ENCODE data around the gene WASF3. TPM values are rescaled to one million over a fixed set of nuclear protein-coding genes. Genes with fewer than 3 reads are reported as not detected.
A peak's percentile ranks its signal among the peaks of the same experiment; 100 is the strongest.

WASF3 gene
- total RNA-seq, 1 donor from 2014 or later = 13.0 TPM

DNA sequence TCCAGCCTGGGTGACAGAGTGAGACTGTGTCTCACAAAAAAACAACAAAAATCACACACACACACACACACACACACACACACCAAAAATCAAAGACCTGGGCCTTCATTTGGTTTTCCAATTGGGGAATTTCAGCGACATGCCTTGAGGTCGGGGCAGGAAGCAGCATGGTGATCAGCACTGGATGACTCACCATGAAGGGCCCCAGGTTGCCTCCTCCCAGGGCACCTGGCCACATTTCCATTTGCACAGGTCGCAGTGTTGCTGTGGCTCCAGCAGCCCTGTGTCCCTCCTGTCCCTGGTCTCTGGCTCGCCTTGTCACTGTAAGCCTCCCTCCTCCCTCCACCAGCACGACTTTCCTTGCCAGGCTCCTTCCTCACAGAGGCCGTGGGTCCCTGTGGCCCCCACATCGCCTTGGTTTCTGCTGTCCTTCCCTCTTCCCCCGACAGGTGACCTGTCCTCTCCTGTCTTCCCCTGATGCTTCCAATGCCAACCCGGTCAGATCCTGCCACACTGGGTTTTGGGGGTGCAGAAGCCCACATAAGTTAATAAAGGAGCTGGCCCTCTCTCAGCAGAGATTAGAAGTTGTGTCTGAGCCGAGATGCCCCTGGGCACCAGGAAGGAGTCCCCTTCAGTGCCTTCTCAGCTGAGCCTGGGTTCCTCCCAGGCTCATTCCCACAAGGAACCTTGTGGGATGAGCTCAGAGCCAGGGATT lies 136.4 kb downstream of the WASF3 start:
- no peak for DNase-seq (ENCODE audit: low spot score)
- Mint-ChIP-seq H3K4me3 (ENCODE audit: unreplicated experiment) (no peak overlapping the region), H3K9me3 (ENCODE audit: unreplicated experiment) (no peaks in the 10 kb centered on the region), H3K4me1 (ENCODE audit: unreplicated experiment) (peaks cover 17% of the 10 kb centered on the region), H3K27ac (ENCODE audit: unreplicated experiment) (no peak overlapping the region), H3K27me3 (ENCODE audit: unreplicated experiment) (peaks cover 10% of the 10 kb centered on the region), H3K36me3 (ENCODE audit: low read depth, unreplicated experiment) (peaks cover 13% of the 10 kb centered on the region)
- TF ChIP-seq, protein P1, sequence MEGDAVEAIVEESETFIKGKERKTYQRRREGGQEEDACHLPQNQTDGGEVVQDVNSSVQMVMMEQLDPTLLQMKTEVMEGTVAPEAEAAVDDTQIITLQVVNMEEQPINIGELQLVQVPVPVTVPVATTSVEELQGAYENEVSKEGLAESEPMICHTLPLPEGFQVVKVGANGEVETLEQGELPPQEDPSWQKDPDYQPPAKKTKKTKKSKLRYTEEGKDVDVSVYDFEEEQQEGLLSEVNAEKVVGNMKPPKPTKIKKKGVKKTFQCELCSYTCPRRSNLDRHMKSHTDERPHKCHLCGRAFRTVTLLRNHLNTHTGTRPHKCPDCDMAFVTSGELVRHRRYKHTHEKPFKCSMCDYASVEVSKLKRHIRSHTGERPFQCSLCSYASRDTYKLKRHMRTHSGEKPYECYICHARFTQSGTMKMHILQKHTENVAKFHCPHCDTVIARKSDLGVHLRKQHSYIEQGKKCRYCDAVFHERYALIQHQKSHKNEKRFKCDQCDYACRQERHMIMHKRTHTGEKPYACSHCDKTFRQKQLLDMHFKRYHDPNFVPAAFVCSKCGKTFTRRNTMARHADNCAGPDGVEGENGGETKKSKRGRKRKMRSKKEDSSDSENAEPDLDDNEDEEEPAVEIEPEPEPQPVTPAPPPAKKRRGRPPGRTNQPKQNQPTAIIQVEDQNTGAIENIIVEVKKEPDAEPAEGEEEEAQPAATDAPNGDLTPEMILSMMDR (IDR thresholded peaks at IDR 0.05; ENCODE audit: unreplicated experiment) = no peak

DNA sequence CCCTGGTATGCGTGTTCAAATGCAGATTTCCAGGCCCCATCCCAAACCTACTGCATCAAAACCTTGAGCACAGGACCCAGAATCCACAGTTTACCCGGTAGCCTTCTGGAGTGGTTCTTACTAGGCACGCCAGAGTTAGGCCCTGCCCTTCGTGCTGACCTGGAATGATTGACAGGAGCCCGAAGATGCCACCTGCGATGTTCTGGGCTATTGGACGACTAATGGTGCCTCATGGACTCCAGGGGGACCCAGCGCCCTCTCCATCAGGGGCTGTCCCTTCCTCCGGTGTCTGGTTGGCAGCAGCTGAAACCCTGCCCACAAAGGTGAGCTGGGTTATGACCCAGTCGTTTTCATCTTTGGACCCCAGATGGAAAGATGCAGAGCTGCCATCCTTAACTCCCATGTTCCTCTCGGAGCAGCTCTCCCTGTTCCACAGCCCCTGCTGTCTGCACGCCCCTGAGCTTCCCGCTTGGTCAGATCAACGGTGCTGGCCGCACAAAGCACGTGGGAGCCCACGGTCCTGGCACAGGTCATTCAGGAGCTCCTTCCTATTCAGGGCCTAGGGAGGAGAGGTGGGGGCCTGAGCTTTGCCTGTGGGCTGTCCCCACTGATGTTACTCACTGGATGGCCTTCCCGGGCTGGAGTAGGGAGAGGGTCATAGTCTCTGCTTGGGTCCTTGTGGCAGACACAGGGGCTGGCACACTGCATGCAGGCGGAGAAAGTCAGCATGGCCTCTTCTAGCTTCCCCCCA lies 137.3 kb downstream of the WASF3 start:
- H3K27me3 Mint-ChIP-seq (ENCODE audit: unreplicated experiment) = peaks cover 10% of the 10 kb centered on the region
- no peak for DNase-seq (ENCODE audit: low spot score)

DNA sequence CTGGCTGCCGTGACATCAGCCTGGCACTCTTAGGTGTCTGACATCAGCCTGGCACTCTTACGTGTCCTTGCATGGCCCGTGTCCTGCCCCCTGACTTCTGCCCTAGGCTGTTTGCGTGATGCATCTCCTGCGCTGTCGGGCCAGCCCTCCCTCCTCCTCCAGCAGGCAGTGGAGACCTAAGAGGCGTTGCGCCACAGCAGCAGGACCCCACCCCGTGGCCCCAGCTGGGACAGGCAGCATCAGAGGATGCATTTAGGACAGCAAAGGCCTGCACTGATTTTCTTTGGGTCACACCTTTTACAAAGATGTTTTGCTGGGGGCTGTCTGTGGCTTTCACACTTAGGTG lies 137.8 kb downstream of the WASF3 start:
- Mint-ChIP-seq H3K27me3 (ENCODE audit: unreplicated experiment) (peaks cover 10% of the 10 kb centered on the region), H3K4me1 (ENCODE audit: unreplicated experiment) (peaks cover 17% of the 10 kb centered on the region), H3K4me3 (ENCODE audit: unreplicated experiment) (no peak overlapping the region), H3K9me3 (ENCODE audit: unreplicated experiment) (no peaks in the 10 kb centered on the region), H3K27ac (ENCODE audit: unreplicated experiment) (no peak overlapping the region), H3K36me3 (ENCODE audit: low read depth, unreplicated experiment) (no peaks in the 10 kb centered on the region)
- TF ChIP-seq, protein P1 (IDR thresholded peaks at IDR 0.05; ENCODE audit: unreplicated experiment) = no peak
- DNase-seq (ENCODE audit: low spot score) = no peak

More for the DNA sequence above, 137.3 kb downstream of the WASF3 start:
- Mint-ChIP-seq H3K9me3 (ENCODE audit: unreplicated experiment) (no peaks in the 10 kb centered on the region), H3K36me3 (ENCODE audit: low read depth, unreplicated experiment) (peaks cover 5% of the 10 kb centered on the region), H3K4me1 (ENCODE audit: unreplicated experiment) (peaks cover 17% of the 10 kb centered on the region), H3K27ac (ENCODE audit: unreplicated experiment) (no peak overlapping the region), H3K4me3 (ENCODE audit: unreplicated experiment) (no peak overlapping the region)
- TF ChIP-seq, protein P1 (IDR thresholded peaks at IDR 0.05; ENCODE audit: unreplicated experiment) = no peak

DNA sequence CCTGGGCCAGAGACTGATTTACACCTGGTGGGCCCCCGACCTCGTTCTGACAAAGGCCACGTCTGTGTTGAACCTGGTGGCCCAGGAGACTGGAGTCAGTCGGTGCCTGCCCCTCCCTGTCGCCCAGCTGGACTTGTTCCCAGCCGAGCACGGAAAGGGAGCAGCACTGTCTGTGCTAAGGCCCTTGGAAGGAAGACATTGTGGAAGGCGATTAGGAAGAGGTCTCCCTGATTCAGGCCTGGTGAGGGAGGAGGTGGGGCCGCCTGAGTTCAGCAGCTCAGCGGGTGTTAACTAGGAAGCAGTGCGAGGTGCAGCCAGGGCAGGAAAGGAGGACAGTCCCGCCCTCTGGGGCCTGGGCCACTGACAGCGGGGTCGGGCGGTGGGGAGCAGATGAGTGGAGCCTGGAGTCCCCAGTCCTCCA lies 138.4 kb downstream of the WASF3 start:
- Mint-ChIP-seq H3K9me3 (ENCODE audit: unreplicated experiment) (no peaks in the 10 kb centered on the region), H3K27me3 (ENCODE audit: unreplicated experiment) (peaks cover 10% of the 10 kb centered on the region), H3K4me3 (ENCODE audit: unreplicated experiment) (no peak overlapping the region), H3K27ac (ENCODE audit: unreplicated experiment) (peak overlapping the region; percentile 71), H3K36me3 (ENCODE audit: low read depth, unreplicated experiment) (no peaks in the 10 kb centered on the region), H3K4me1 (ENCODE audit: unreplicated experiment) (peaks cover 17% of the 10 kb centered on the region)
- TF ChIP-seq, protein P1 (IDR thresholded peaks at IDR 0.05; ENCODE audit: unreplicated experiment) = no peak
- DNase-seq (ENCODE audit: low spot score) = no peak
